GM12865 (cell line): ENCODE results near the gene PDXK.

ENCODE experiments used
- DNase-seq: peaks from one replicate; pipeline ENCODE4 v3.0.0; 2010; ENCODE audit warnings: low read depth
- H3K4me3 ChIP-seq: 2 replicates; pipeline ENCODE4 v1.5.1; 2011; ENCODE audit warnings: mild to moderate bottlenecking, low read depth, low read length, control low read depth
- CTCF ChIP-seq: IDR thresholded peaks from 2 replicates; pipeline ENCODE4 v1.5.1; 2011; ENCODE audit warnings: low read length, control low read depth, low read depth, inconsistent platforms; ENCODE audit not compliant: insufficient read depth; ENCODE audit errors: missing control alignments

PDXK gene

GRCh38 chr21:43737158-43737950 is 18.4 kb downstream of the PDXK start:
- no peak overlapping the region for H3K4me3 ChIP-seq
- DNase-seq: no peak
- no peak for TF ChIP-seq CTCF

- no peak overlapping the region for H3K4me3 ChIP-seq
- no peak for TF ChIP-seq CTCF
- DNase-seq: no peak
Observed at GRCh38 chr21:43739621-43740435, 20.9 kb downstream of the PDXK start.

GRCh38 chr21:43740497-43741156 is 21.7 kb downstream of the PDXK start:
- TF ChIP-seq CTCF: no peak
- no peak for DNase-seq
- H3K4me3 ChIP-seq: no peak overlapping the region

GRCh38 chr21:43741423-43742096 is 22.6 kb downstream of the PDXK start:
- no peak for TF ChIP-seq CTCF
- no peak for DNase-seq
- H3K4me3 ChIP-seq: no peak overlapping the region

- DNase-seq: no peak
- H3K4me3 ChIP-seq: no peak overlapping the region
- no peak for TF ChIP-seq CTCF
Observed at GRCh38 chr21:43743947-43744346, 25.0 kb downstream of the PDXK start.

- DNase-seq: no peak
- TF ChIP-seq CTCF: no peak
- H3K4me3 ChIP-seq: no peak overlapping the region
Observed at GRCh38 chr21:43744725-43745124, 25.8 kb downstream of the PDXK start.
